ENCODE results near the gene GPR31. TPM values are rescaled to one million over a fixed set of nuclear protein-coding genes. Genes with fewer than 3 reads are reported as not detected.

The GPR31 gene
- total RNA-seq, 1 donor from 2014 or later: not detected

DNA sequence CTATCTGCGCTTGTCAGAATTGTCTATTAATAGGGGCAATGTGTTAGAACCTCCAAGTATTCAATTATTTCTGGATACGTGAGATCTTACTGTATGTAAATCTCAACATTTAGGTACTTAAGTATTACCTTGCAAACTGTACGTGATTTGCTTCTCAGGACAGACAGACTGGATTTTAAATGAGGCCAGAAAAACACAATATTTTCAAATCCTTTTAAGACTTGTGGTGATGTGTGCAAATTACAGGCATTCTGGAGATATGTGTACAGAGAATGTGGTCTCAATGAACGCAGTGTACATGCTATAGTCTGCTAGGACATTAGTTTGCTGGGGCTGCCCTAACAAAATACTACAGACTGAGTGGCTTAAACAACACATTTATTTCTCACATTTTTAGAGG, 18.0 kb downstream of the GPR31 start:
- DNase-seq (no peak), ATAC-seq (no peak)
- Histone ChIP-seq H3K36me3 (no peaks in the 10 kb centered on the region), H3K4me1 (no peaks in the 10 kb centered on the region), H3K27ac (no peak overlapping the region), H3K27me3 (ENCODE audit: low read depth) (peaks cover 4% of the 10 kb centered on the region), H3K9me3 (no peaks in the 10 kb centered on the region), H3K4me3 (no peak overlapping the region)
- TF ChIP-seq, protein P1, sequence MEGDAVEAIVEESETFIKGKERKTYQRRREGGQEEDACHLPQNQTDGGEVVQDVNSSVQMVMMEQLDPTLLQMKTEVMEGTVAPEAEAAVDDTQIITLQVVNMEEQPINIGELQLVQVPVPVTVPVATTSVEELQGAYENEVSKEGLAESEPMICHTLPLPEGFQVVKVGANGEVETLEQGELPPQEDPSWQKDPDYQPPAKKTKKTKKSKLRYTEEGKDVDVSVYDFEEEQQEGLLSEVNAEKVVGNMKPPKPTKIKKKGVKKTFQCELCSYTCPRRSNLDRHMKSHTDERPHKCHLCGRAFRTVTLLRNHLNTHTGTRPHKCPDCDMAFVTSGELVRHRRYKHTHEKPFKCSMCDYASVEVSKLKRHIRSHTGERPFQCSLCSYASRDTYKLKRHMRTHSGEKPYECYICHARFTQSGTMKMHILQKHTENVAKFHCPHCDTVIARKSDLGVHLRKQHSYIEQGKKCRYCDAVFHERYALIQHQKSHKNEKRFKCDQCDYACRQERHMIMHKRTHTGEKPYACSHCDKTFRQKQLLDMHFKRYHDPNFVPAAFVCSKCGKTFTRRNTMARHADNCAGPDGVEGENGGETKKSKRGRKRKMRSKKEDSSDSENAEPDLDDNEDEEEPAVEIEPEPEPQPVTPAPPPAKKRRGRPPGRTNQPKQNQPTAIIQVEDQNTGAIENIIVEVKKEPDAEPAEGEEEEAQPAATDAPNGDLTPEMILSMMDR (IDR thresholded peaks at IDR 0.05): no peak
- intact Hi-C loops (cut with DNase I): no loop called here

DNA sequence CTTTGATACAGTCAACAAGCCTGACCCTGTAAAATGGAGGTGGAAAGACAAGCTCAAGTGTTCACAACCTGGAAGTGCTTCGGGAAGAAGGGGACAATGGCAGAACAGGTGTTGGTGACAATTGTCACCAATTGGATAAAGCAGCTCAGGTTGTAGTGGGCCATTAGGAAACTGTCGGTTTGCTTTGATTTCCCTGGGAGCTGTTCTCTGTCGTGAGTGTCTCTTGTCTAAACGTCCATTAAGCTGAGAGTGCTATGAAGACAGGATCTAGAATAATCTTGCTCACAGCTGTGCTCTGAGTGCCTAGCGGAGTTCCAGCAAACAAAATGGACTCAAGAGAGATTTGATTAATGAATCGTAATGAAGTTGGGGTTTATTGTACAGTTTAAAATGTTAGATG, 19.9 kb downstream of the GPR31 start:
- no peak for DNase-seq
- no peak overlapping the region for H3K4me3 ChIP-seq
- TF ChIP-seq, protein P1 (IDR thresholded peaks at IDR 0.05): no peak
- no peak overlapping the region for H3K27ac ChIP-seq
- no peaks in the 10 kb centered on the region for H3K9me3 ChIP-seq
- no peak for ATAC-seq
- intact Hi-C loops (cut with DNase I): no loop called here
- no peaks in the 10 kb centered on the region for H3K4me1 ChIP-seq
- H3K27me3 ChIP-seq (ENCODE audit: low read depth): peaks cover 4% of the 10 kb centered on the region
- H3K36me3 ChIP-seq: no peaks in the 10 kb centered on the region

DNA sequence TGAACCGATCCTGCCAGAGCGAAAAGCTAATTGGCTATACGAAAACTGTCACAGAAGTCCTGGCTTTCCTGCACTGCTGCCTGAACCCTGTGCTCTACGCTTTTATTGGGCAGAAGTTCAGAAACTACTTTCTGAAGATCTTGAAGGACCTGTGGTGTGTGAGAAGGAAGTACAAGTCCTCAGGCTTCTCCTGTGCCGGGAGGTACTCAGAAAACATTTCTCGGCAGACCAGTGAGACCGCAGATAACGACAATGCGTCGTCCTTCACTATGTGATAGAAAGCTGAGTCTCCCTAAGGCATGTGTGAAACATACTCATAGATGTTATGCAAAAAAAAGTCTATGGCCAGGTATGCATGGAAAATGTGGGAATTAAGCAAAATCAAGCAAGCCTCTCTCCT, 20.7 kb downstream of the GPR31 start:
- no peak for ATAC-seq
- Histone ChIP-seq H3K9me3 (no peaks in the 10 kb centered on the region), H3K4me3 (no peak overlapping the region), H3K27me3 (ENCODE audit: low read depth) (peaks cover 4% of the 10 kb centered on the region), H3K4me1 (no peaks in the 10 kb centered on the region), H3K36me3 (no peaks in the 10 kb centered on the region), H3K27ac (no peak overlapping the region)
- TF ChIP-seq, protein P1 (IDR thresholded peaks at IDR 0.05): no peak
- intact Hi-C loops (cut with DNase I): no loop called here
- no peak for DNase-seq

DNA sequence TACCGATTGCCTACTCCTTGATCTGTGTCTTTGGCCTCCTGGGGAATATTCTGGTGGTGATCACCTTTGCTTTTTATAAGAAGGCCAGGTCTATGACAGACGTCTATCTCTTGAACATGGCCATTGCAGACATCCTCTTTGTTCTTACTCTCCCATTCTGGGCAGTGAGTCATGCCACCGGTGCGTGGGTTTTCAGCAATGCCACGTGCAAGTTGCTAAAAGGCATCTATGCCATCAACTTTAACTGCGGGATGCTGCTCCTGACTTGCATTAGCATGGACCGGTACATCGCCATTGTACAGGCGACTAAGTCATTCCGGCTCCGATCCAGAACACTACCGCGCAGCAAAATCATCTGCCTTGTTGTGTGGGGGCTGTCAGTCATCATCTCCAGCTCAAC, 21.4 kb downstream of the GPR31 start:
- DNase-seq (no peak), ATAC-seq (no peak)
- Histone ChIP-seq H3K27me3 (ENCODE audit: low read depth) (peaks cover 4% of the 10 kb centered on the region), H3K27ac (no peak overlapping the region), H3K9me3 (no peaks in the 10 kb centered on the region), H3K4me3 (no peak overlapping the region), H3K36me3 (no peaks in the 10 kb centered on the region), H3K4me1 (no peaks in the 10 kb centered on the region)
- TF ChIP-seq, protein P1 (IDR thresholded peaks at IDR 0.05): no peak
- intact Hi-C loops (cut with DNase I): no loop called here

DNA sequence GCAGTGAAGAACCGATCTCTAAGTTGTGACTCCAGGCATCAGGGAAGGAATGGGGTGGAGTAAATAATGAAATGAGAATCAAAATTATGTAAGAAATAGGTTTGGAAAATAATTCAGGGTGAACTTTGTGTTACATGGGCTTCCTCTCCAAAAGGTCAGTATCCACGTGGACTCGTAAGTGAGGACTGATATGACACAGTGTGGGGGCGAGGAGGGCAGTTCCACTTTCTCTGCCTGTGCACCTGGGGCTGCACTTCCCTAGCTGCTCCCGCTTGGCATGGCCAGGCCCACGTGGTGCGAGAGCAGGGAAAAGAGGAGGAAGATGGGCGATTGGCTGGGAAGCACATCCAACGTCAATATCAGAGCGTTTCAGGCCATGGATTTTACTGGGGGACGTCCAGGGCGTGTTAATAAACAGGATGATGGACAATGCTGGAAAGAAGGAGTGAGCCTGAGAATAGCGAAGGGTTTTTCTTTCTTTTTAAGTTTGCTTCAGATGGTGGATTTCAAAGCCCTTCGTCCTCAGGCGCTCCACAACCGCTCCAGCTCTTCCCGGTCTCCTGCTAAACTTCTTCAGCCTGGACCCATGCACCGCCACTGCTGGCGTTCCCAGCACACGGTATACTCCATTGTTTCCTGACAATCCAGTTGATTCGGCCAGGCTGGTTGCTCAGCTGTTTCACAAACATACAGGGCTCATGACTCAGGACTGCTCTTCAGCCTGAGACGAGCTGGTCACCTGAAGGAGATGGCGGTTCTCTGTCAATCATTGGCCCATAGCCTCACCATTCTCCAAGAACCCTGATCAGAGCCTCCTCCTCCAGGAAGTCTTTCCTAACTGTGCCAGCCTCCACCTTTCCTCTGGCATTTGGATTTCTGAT, 23.1 kb downstream of the GPR31 start:
- DNase-seq: no peak
- TF ChIP-seq, protein P1 (IDR thresholded peaks at IDR 0.05): no peak
- peak in 1 of 2 donors; percentile 26 for ATAC-seq
- Histone ChIP-seq H3K27me3 (ENCODE audit: low read depth) (peaks cover 4% of the 10 kb centered on the region), H3K27ac (no peak overlapping the region), H3K9me3 (no peaks in the 10 kb centered on the region), H3K4me3 (no peak overlapping the region), H3K36me3 (no peaks in the 10 kb centered on the region), H3K4me1 (no peaks in the 10 kb centered on the region)
- intact Hi-C loops (cut with DNase I): no loop called here
